ENCODE results near the gene ARID1B. TPM values are rescaled to one million over a fixed set of nuclear protein-coding genes. Genes with fewer than 3 reads are reported as not detected.

ARID1B gene
- total RNA-seq, 1 experiment from 2014 or later = 35.6 TPM

GRCh38 chr6:156935000-156935399 is 157.8 kb downstream of the ARID1B start:
- ATAC-seq (no peak), DNase-seq (ENCODE audit: low read depth, low spot score) (no peak)
- intact Hi-C loops (cut with micrococcal nuclease) = no loop called here
- POLR2A ChIA-PET = interaction anchor here (0.6 to 1.0 kb wide), 2 partner anchors 18 to 1943 kb away, joined by 3 read pairs; no protein-coding TSS in a partner anchor
- TF ChIP-seq ATF3 (IDR thresholded peaks at IDR 0.05) = no peak
- no peak for TF ChIP-seq MAX (IDR thresholded peaks at IDR 0.05)
- TF ChIP-seq SRF (IDR thresholded peaks at IDR 0.05; ENCODE audit: low read depth) = no peak
- TF ChIP-seq EGR1 (IDR thresholded peaks at IDR 0.05; ENCODE audit: low read depth) = no peak
- TF ChIP-seq POLR2AphosphoS5 (IDR thresholded peaks at IDR 0.05; ENCODE audit: low read depth, low read length) = no peak
- no peak for TF ChIP-seq SIN3A (IDR thresholded peaks at IDR 0.05; ENCODE audit: low read depth)
- TF ChIP-seq, protein P1, sequence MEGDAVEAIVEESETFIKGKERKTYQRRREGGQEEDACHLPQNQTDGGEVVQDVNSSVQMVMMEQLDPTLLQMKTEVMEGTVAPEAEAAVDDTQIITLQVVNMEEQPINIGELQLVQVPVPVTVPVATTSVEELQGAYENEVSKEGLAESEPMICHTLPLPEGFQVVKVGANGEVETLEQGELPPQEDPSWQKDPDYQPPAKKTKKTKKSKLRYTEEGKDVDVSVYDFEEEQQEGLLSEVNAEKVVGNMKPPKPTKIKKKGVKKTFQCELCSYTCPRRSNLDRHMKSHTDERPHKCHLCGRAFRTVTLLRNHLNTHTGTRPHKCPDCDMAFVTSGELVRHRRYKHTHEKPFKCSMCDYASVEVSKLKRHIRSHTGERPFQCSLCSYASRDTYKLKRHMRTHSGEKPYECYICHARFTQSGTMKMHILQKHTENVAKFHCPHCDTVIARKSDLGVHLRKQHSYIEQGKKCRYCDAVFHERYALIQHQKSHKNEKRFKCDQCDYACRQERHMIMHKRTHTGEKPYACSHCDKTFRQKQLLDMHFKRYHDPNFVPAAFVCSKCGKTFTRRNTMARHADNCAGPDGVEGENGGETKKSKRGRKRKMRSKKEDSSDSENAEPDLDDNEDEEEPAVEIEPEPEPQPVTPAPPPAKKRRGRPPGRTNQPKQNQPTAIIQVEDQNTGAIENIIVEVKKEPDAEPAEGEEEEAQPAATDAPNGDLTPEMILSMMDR (IDR thresholded peaks at IDR 0.05 in 2 of 3, conservative IDR thresholded peaks at IDR 0.05 in 1 of 3; ENCODE audit: borderline replicate concordance in 1 of 3, insufficient read depth in 1 of 3, low read depth in 2 of 3, low read length in 2 of 3) = no peak
- TF ChIP-seq YY1 (IDR thresholded peaks at IDR 0.05; ENCODE audit: extremely low read depth, insufficient replicate concordance, low read depth, low read length) = no peak
- TF ChIP-seq ZFX (IDR thresholded peaks at IDR 0.05) = no peak
- no peak for TF ChIP-seq CBX3 (IDR thresholded peaks at IDR 0.05; ENCODE audit: low read depth)
- TF ChIP-seq POLR2A (IDR thresholded peaks at IDR 0.05; ENCODE audit: borderline replicate concordance, extremely low read depth, insufficient read depth, insufficient read length) = no peak
- no peak for TF ChIP-seq EZH2phosphoT487 (IDR thresholded peaks at IDR 0.05; ENCODE audit: borderline replicate concordance)
- no peak for TF ChIP-seq ZNF274 (IDR thresholded peaks at IDR 0.05; ENCODE audit: low read depth, low read length)
- TF ChIP-seq TCF7L2 (IDR thresholded peaks at IDR 0.05; ENCODE audit: borderline replicate concordance, extremely low read depth, insufficient read depth, insufficient read length) = no peak
- TF ChIP-seq ZBTB33 (IDR thresholded peaks at IDR 0.05; ENCODE audit: extremely low read depth, insufficient replicate concordance, low read length) = no peak
- no peak for TF ChIP-seq REST (IDR thresholded peaks at IDR 0.05; ENCODE audit: low read depth)
- BruUV-seq (replicated peaks) = no TSS peak
- CTCF ChIA-PET = no interaction called here
- Histone ChIP-seq H3K9ac (ENCODE audit: low read length) (no peak overlapping the region), H3K27ac (ENCODE audit: low read depth, low read length) (no peak overlapping the region), H4K20me1 (ENCODE audit: insufficient read depth) (no peaks in the 10 kb centered on the region), H3K9me3 (ENCODE audit: control insufficient read depth in 1 of 2, insufficient read depth in 1 of 2, low read depth in 1 of 2, low read length in 2 of 2) (no peaks in the 10 kb centered on the region), H3K4me3 (replicated peaks in 1 of 2; ENCODE audit: low read depth in 1 of 2, low read length in 2 of 2) (no peak overlapping the region), H3K79me2 (ENCODE audit: insufficient read depth, low read length) (peaks cover 19% of the 10 kb centered on the region), H3K4me1 (ENCODE audit: control insufficient read depth in 1 of 2, insufficient read depth in 2 of 2, low read length in 2 of 2) (peaks cover 11 to 16% of the 10 kb centered on the region in 2 experiments; a peak in 3 of 4 replicates), H3K4me2 (ENCODE audit: low read length) (no peak overlapping the region), H3K36me3 (ENCODE audit: control insufficient read depth in 1 of 2, insufficient read depth in 2 of 2, low read length in 2 of 2) (no peaks in the 10 kb centered on the region), H3K27me3 (ENCODE audit: insufficient read depth, low read length) (no peaks in the 10 kb centered on the region), H2AFZ (ENCODE audit: low read depth, low read length, poor library complexity, severe bottlenecking) (no peak overlapping the region), H3K9me2 (ENCODE audit: insufficient read depth) (no peaks in the 10 kb centered on the region)
- RAD21 ChIA-PET (ENCODE audit: low non-redundant PET in 1 of 2, low total read pairs in 2 of 2, uncharacterized antibody in 2 of 2, unreplicated experiment in 2 of 2) = no interaction called here
